ENCODE results near the gene RAP1B.

Gene RAP1B

DNA sequence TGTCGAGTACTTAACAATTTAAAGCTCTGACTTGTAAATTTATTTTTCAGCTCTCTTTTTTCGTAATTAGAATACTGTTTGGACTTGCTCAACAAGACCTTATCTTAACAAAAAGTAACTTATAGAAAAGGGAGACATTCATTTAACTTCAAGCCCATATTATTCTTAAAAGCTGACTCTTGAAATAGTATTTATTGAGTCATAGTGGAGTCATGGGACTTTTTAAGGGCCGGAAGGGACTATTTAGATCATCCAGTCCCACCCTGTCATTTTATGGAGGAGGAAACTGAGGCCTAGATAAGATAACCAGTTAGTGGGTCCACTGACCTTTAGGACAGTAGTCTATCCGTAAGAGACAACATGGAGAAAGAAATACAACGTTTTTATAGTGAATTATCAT, 1.5 kb downstream of the RAP1B start:
- no peak for DNase-seq

DNA sequence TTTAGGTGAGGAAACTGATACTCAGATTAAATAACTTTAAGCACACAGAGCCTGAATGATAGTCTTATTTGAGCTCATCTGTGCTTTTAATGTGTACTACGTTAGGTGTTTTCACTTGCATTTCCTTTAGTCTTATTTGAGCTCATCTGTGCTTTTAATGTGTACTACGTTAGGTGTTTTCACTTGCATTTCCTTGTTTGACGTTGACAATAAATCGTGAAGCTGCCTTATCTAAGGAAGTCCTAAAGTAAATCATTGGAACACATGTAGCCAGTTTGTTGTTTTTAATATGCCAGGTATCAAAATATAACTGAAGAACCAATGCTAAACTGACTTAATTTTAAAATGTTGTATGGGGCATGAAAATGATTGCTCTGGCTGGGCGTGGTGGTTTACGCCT, 2.0 kb downstream of the RAP1B start:
- DNase-seq: no peak

DNA sequence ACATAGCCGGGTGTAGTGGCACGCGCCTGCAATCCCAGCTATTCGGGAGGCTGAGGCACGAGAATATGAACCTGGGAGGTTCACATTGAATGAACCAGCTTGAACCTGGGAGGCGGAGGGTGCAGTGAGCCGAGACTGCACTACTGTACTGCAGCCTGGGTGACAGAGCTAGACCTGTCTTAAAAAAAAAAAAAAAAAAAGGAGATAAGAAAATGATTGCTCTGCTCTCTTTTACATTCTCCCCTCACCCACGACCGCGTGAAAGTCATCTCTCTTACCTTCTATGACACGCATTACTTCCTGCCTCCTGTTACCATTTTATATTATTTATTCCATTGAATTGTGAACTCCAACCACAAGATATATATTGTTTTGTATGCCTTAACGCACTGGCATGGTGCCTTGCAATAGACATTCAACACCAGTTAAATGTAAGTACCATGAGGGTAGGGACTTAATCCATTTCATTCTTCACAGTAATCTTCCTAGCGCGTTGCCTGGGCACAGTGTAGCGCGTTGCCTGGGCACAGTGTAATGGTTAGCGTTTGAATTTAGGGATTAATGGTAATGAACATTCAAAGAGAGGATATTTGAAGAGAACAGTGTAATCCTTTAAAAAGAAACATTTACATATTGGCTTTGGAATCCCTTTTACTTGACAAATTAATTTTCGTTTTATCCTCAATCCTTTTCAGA, 2.7 kb downstream of the RAP1B start:
- peak; percentile 32 for DNase-seq

DNA sequence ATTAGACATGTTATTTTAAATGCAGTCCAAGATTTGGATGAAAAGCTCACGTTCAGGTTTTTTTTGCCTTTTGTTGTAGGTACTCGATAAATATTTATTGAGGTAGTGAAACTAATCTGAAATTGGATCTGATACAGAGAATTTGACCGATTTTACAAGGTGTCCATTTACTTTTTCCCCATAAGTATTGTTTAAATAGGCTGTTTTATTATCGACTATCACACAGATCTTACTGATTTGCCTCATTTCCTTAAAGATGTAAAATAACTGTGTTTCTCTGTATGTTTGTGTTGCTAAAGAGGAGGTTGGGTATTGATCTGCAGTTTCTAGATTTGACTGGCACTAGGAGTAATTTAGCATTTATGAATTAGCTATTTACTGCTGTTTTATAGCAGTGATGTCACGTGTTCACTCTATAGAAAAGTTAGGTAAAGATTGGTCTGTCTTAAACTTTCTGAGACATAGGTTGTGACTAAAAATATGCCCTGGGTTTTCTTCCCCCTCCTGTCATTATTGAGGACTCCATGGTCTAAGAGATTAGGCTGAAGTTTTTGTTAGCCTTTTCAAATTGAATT, 3.5 kb downstream of the RAP1B start:
- no peak for DNase-seq

DNA sequence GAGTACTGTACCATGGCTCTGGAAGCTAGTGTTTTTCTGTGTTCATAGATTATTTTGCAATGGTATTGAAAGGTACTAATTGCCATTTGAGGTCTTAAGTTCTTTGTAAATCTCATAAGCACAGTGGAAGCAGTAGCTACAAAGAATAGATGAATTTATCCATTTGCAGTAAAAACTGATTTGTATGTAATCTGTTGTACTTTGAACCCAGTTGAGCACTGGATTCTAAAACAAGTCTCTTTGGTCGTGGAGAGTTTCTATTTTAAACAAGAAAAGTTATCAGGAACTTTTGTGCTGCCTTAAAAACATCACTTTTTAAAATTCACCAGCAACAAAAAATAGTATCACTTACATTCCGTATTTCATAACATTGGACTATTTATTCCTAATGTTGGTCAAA, 4.1 kb downstream of the RAP1B start:
- DNase-seq: no peak

DNA sequence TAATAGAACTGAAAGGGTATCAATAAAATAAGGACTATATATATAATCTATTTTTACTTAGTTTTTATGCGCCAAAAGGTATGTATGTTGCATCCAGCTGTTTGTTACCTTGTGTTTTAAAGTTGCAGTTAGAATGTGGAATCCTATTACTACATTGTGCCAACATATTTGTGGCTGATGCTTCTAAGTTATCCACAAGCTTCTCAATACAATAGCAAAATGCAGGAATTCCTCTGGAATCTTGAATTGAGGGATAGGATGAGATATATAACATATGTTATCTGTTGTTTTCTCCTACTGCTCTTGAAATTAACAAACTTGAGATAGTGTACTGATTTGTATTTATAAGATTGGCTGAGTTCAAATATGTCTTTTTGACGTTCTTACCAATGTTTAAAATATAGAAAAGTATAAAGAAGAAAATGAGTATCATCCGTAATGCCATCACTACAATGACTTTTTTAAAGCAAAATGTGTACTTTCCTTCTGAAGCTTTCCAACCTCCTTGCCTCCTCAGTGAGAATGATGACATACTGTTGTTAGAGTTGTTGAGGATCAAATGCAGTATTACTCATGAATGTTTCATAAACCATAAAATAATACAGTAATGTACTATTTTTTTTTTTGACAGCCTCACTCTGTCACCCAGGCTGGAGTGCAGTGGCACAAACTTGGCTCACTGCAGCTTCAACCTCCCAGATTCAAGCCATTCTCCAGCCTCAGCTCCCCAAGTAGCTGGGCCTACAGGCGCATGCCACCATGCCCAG, 6.6 kb downstream of the RAP1B start:
- no peak for DNase-seq

DNA sequence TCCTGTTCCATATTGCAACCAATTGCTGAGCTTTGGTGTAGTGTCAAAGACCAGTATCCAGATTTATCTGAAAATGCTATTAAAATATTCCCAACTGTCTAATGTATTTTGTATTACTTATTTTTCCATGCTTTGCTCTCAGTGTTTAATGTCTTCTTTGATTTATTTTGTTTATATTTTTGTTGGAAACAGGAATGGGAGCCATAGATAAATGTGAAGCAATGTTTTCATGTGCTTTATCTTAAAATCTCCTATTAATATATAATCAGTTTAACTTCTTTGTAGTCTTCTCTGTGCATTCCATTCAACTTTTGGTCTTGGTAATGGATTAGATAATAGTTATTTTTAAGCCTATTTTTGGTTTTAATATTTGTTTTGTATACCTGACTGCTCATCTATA, 8.8 kb downstream of the RAP1B start:
- no peak for DNase-seq

DNA sequence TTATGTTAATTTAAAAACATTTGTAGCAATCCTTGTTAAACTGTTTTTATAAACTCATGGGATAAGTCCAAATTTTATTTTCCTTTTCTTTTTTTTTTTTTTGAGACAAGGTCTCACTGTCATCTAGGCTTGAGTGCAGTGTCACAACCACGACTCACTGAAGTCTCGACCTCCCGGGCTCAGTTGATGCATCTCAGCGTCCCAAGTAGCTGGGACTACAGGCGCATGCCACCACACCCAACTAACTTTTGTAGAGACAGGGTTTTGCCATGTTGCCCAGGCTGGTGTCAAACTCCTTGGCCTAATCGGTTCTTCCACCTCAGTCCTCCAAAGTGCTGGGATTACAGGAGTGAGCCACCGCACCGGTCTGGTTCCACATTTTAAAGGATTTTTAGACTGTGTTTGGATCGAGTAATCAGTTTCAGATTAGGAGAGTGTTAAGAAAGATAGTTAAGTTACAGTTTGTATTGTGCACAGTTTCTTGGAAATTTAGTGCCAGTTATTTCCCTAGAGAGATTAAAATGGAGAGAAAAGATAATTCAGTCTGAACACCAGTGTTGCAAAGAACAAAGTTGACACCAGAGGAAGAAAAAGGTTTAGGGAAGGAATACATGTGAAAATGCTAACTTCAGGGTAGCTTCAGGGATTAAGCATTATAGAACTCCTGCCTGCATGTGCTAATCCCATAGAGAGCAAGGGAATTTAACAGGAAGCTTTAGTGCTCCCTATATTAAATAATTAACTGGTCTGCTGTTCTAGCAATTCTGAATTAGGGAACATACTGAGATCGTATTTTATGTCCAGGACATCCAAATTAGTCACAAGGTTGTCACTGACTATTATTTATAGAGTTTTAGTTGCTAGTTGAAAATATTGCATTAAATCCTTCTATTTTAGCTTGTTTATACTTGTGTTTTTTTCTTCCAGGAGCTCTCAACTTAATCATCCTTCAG, 10.1 kb downstream of the RAP1B start:
- DNase-seq: no peak

DNA sequence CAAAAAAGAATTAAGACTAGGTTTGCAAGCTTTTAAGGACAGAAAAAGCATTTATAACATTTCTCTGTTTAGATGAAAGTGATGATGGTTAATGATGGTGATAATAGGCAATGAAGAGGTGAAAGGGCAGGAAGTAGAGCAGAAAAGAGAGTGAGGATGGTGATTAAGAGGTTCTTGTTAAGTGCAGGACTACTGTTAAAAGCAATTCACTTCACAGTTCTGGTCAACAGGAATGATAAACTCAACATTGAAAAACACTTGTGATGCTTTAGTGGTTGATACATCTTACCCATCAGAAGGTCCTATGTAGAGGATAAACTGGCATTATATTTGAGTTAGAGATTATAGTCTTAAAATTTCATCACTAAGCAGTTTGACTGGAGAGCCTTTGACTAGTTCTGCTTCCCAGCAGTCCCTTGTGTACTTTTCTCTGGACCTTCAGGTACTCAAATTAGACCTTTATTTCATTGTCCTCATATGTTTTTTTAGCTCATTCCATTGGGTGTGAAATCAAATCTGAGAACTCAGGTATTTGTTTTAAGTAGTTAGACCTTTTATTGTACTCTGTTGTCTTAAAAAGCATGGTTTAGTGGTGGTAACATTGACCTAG, 10.9 kb downstream of the RAP1B start:
- no peak for DNase-seq

DNA sequence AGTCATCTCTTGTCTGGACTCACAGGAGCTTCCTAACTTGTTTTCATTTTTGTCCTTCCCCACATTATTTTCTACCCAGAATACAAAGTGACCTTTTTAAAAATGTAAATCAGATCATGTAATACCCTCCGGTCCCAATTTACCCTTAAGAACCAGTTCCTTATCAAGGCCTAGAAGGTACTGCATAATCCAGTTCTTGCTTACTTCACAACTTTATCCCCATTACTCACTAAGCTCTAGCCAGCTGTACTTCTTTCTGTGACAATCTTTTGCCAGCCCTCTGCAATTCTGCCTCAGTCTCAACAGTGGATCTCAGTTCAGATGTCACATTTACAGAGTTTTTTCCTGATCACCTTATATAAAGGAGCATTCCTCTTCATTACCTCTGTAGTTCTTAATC, 11.6 kb downstream of the RAP1B start:
- no peak for DNase-seq

DNA sequence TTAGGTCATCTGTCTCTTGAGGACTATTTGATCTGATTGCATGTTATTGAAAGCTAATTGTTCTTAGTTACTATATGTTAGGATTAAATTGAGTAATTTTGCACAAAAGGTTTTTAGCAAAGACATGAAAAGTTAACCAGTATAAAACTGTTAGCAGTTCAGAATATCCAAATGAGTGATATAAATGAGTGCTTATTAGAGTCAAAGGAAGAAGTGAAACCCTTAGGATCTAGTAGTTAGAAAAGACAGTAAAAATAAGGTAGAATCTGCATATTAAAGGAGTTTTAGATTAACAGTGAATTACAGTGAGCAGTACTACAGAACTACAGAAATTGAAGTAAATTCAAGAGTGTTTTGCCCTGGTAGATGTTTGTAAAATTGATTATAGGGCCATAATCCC, 12.4 kb downstream of the RAP1B start:
- no peak for DNase-seq

DNA sequence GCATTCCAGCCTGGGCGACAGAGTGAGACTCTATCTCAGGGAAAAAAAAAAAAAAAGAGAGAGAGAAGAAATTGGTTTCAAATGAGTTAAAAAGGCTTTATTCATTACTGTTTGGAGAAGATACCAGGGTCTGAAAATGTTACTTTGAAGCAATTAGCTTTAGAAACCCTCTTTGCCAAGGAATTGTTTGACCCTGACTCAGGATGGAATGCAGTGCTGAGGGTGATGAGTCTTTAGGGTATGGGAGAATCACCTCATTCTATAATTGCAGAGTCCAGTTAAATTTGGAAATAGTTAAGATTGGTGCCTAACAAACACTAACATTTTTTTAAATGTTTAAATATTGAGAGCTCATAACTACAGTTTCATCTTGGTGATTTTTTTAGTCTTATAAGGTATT, 13.3 kb downstream of the RAP1B start:
- DNase-seq: no peak

DNA sequence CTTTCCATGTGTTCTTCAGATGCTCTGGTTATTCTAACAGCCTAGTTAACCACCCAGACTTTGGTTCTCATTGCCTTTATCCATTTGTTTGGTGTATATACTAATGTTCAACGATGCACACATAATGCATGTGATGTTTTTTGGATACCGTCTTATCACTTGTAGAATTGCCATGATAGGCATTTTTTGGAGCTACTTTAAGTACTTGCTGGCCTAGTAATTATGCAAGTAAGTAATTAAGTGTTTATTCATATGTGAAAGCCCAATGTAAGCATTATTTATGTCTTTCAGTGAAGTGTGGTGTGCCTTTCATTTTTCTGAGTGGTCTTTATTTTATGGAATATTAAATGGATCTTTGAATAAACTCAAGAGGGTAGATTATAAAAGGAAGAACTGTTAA, 14.2 kb downstream of the RAP1B start:
- no peak for DNase-seq

DNA sequence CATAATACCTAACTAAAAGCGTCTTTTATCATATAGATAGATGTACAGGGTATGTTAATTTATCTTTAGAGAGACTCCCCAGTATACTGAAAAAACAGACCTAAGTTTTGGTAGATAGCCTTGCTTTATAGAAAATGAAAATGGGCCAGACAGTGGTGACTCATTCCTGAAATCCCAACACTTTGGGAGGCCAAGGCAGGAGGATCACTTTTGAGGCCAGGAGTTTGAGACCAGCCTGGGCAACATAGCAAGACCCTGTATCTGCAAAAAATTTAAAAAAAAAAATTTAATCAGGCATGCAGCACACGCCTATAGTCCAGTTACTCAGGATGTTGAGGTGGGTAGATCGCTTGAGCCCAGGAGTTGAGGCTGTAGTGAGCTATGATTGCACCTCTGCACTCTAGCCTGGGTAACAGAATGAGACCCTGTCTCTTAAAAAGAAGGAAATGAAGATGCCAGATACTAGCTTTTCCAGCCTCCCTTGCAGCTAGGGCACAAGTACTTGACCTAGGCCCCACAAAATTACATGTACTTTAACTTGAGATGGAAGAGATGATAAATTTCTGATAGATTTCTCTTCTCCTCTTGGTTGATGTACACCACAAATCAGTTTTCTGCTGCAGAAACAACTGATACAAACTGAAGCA, 17.1 kb downstream of the RAP1B start:
- no peak for DNase-seq

DNA sequence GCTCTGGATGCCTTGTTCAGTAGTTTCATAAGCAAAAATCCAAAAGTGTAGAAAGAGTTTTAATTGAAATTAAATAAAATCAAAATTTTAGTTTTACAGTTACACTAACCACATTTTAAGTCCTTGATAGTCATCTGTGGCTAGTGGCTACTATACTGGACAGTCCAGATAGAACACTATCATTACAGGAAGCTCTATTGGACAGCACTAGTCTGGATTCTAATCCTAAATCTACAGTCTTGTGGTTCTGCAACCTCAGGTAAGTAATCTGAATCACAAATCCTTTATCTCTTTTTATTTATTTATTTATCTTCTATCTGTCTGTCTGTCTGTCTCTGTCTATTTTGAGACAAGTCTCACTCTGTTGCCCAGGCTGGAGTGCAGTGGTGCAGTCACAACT, 18.0 kb downstream of the RAP1B start:
- no peak for DNase-seq

DNA sequence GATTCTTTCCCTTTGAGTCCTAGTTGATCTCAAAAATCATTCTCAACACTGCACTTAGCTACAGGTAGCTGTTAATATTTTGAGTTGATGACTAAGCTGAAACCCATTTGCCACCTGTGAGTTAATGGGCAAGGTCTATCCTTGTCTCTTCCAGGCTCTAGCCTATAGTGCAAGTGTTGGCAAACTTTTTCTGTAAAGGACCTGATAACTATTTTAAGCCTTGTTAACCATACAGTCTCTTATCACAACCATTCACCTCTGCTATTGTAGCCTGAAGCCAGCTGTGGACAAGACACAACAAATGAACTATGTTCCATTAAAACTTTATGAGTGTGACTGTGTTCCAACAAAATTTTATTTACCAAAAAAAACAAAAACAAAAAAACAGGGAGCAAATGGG, 19.4 kb downstream of the RAP1B start:
- DNase-seq: no peak

DNA sequence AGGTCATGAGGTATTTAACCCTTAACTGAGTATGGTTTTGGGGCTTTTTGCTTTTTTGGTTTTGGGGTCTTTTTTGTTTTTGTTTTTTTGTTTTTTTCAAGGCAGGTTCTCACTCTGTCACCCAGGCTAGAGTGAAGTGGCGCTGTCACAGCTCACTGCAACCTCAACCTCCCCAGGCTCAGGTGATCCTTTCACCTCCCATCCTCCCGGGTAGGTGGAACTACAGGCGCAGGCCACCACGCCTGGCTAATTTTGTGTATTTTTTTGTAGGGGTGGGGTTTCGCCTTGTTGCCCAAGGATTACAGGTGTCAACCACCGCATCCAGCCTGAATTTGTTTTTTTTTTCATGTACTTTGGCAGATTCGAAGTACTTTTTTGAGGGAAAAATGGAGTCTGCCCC, 19.9 kb downstream of the RAP1B start:
- no peak for DNase-seq

DNA sequence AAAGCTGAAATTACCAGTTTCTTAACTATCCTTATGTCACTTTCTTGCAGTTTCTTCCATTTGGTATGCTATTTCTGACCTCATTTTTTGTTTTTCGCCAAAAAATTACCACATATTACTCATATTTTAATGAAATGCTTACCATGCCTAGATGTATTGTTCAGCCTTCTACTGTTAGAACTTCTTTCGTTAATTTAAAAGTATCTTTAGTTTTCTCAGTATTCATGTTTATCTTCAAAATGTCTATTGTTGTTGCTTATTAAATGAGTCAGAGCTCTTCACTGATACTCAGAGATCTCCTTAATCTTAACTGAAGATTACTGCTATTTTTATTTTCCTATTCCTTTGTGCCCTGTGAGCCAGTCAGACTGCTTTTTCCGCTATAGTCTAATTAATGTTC, 20.5 kb downstream of the RAP1B start:
- no peak for DNase-seq

DNA sequence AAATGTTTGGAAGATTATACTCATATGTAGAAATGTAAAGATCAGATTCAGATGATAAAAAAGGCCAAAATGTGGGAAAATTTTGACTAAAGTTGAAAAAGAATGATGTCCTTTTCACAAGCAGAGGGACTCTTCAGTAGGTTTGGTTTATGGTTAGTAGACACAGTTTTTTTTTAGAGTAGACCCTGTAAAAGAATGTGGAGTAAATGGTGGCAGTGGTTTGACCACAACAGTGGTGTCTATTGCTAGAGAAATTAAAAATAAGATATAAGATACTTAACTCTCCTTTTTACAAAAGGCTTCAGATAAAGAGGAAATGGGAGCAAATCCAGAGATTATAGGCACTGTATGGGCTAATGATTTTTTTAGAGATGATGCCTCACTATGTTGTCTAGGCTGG, 21.8 kb downstream of the RAP1B start:
- no peak for DNase-seq

DNA sequence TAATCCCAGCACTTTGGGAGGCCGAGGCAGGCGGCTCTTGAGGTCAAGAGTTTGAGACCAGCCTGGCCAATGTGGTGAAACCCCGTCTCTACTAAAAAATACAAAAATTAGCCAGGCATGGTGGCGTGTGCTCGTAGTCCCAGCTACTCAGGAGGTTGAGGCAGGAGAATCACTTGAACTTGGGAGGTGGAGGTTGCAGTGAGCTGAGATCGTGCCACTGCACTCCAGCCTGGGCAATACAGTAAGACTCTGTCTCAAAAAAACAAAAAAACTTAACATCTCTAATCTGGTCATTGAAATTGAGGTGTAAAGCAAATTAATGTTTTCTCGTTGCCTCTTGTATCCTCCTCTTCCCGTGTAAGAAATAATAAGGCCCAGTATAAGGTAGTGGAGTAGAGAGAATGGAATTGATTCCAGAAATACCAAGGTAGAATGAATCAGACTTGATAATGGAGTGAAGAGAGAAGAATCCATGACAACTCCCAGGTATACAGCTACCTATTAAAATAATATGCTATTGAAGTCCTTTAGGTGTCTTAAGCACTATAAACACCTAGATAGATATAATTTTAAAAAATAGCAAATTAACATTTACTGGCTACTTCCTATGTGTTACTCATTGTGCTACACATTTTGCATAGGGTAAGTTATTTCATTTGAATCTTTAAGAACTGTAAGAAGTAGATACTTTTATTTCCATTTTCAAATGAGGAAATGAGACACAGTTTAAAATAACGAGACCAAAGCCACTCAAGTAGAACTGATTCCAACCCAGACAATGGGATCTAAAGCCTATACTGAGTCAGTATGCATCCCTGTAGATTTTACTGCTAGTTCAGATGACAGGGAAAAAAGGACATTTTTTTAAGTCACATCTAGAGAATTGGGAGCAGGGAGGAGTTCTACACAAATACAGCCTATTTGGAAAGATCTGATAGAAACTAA, 23.2 kb downstream of the RAP1B start:
- no peak for DNase-seq

DNA sequence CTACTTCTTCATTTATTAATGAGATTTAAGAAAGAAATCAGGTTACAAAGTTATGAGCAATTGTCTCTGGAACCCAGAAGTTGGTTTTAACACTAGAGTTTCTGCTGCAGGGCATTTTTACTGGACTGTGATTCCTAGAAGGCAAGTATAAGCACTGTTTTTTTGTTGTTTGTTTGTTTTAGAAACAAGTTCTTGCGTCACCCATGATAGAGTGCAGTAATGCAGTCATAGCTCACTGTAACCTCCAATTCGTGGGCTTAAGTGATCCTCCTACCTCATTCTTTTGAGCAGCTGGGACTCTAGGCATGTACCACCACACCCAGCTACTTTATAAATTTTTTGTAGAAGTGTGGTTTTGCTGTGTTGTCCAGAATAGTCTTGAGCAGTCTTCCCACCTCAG, 25.6 kb downstream of the RAP1B start:
- DNase-seq: no peak
